ENCODE results near the gene RHOH. TPM values are rescaled to one million over a fixed set of nuclear protein-coding genes. Genes with fewer than 3 reads are reported as not detected.

The RHOH gene
- total and polyA plus RNA-seq, 9 of the 15 experiments (the other 6 are each of a cell fraction or from before 2014, with no cell fraction given), result 14.3 to 37.7 (median 23.2) TPM

DNA sequence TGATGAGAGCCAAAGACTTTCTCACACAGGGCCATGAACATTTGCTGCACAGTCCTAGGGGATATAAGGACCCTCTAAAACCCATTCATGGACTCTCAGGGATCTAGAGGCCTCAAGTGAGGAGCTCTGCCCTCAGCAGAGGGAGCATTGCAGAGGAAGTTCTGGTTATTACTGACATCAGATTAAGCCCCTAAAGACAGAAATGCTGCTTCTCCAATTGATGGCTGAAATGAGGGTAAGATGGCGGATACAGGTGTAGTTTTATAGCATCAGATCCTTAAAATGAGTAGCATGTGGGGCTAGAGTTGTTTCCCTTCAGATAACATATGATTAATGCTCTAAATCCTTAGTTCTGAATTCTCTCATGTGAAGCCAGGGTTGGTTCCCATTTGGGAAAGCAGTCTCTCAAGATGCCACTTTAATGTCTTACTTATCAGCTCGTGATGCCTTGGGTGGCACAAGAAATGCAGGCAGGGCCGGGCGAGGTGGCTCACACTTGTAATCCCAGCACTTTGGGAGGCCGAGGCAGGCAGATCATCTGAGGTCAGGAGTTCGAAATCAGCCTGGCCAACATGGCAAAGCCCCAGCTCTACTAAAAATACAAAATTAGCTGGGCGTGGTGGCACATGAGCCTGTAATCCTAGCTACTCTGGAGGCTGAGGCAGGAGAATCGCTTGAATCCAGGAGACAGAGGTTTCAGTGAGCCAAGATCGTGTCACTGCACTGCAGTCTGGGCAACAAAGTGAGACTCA is 7.9 kb downstream of the RHOH start (continued):
- no peak for TF ChIP-seq ETV5 (CRISPR knock-in tag; IDR thresholded peaks at IDR 0.05; ENCODE audit: low read depth)
- no peak for TF ChIP-seq SP2 (IDR thresholded peaks at IDR 0.05; ENCODE audit: extremely low read depth, low read depth, low read length, poor library complexity, severe bottlenecking)
- no peak for TF ChIP-seq POU5F1 (IDR thresholded peaks at IDR 0.05; ENCODE audit: borderline replicate concordance, low read depth, low read length, partially characterized antibody)
- TF ChIP-seq ZNF592 (IDR thresholded peaks at IDR 0.05), result no peak
- TF ChIP-seq, protein P1, sequence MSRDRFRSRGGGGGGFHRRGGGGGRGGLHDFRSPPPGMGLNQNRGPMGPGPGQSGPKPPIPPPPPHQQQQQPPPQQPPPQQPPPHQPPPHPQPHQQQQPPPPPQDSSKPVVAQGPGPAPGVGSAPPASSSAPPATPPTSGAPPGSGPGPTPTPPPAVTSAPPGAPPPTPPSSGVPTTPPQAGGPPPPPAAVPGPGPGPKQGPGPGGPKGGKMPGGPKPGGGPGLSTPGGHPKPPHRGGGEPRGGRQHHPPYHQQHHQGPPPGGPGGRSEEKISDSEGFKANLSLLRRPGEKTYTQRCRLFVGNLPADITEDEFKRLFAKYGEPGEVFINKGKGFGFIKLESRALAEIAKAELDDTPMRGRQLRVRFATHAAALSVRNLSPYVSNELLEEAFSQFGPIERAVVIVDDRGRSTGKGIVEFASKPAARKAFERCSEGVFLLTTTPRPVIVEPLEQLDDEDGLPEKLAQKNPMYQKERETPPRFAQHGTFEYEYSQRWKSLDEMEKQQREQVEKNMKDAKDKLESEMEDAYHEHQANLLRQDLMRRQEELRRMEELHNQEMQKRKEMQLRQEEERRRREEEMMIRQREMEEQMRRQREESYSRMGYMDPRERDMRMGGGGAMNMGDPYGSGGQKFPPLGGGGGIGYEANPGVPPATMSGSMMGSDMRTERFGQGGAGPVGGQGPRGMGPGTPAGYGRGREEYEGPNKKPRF (IDR thresholded peaks at IDR 0.05; ENCODE audit: low read depth, low read length), result no peak
- TF ChIP-seq ZNF224 (CRISPR knock-in tag; IDR thresholded peaks at IDR 0.05), result no peak
- TF ChIP-seq, protein P2, sequence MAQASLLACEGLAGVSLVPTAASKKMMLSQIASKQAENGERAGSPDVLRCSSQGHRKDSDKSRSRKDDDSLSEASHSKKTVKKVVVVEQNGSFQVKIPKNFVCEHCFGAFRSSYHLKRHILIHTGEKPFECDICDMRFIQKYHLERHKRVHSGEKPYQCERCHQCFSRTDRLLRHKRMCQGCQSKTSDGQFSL (CRISPR knock-in tag; IDR thresholded peaks at IDR 0.05), result no peak
- TF ChIP-seq, protein P2 (tag; IDR thresholded peaks at IDR 0.05), result no peak
- no peak for TF ChIP-seq ELF4 (CRISPR knock-in tag; IDR thresholded peaks at IDR 0.05)
- no peak for TF ChIP-seq NBN (IDR thresholded peaks at IDR 0.05; ENCODE audit: low read depth)
- no peak for TF ChIP-seq HDAC3 (IDR thresholded peaks at IDR 0.05; ENCODE audit: borderline replicate concordance, partially characterized antibody)
- no peak for TF ChIP-seq ZNF23 (CRISPR knock-in tag; IDR thresholded peaks at IDR 0.05)
- TF ChIP-seq, protein P3, sequence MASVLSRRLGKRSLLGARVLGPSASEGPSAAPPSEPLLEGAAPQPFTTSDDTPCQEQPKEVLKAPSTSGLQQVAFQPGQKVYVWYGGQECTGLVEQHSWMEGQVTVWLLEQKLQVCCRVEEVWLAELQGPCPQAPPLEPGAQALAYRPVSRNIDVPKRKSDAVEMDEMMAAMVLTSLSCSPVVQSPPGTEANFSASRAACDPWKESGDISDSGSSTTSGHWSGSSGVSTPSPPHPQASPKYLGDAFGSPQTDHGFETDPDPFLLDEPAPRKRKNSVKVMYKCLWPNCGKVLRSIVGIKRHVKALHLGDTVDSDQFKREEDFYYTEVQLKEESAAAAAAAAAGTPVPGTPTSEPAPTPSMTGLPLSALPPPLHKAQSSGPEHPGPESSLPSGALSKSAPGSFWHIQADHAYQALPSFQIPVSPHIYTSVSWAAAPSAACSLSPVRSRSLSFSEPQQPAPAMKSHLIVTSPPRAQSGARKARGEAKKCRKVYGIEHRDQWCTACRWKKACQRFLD (CRISPR knock-in tag; IDR thresholded peaks at IDR 0.05), result 0 out of 2 replicates have a peak, but pooled peaks have one; percentile 9
- TF ChIP-seq HNRNPLL (IDR thresholded peaks at IDR 0.05; ENCODE audit: low read depth, low read length, poor library complexity, severe bottlenecking), result no peak
- TF ChIP-seq, protein P4, sequence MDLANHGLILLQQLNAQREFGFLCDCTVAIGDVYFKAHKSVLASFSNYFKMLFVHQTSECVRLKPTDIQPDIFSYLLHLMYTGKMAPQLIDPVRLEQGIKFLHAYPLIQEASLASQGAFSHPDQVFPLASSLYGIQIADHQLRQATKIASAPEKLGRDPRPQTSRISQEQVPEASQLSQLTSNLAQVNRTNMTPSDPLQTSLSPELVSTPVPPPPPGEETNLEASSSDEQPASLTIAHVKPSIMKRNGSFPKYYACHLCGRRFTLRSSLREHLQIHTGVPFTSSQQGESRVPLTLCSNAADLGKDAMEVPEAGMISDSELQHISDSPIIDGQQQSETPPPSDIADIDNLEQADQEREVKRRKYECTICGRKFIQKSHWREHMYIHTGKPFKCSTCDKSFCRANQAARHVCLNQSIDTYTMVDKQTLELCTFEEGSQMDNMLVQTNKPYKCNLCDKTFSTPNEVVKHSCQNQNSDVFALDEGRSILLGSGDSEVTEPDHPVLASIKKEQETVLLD (IDR thresholded peaks at IDR 0.05), result 0 out of 2 replicates have a peak, but pooled peaks have one; percentile 14

All from K562 (cell line).